SJSA1 (cell line): Measurements from ENCODE around the gene PAPOLG. TPM values are rescaled to one million over a fixed set of nuclear protein-coding genes. Genes with fewer than 3 reads are reported as not detected.

Experiments
- DNase-seq, 2 experiments: peaks; one replicate each; pipeline ENCODE4 v3.0.0-alpha.2; 2015 to 2020; ENCODE audit warnings: low spot score in 2 of 2, low read depth in 1 of 2
- H3K27ac ChIP-seq: fragments of 250-450 bp; sonication (Bioruptor Pico); 2 replicates; pipeline ENCODE4 v1.5.1; 2020; ENCODE audit warnings: mild to moderate bottlenecking, moderate library complexity
- H3K27me3 ChIP-seq: fragments of 250-450 bp; sonication (Bioruptor Pico); replicated peaks from 2 replicates; pipeline ENCODE4 v1.5.1; 2020; ENCODE audit warnings: mild to moderate bottlenecking, moderate library complexity
- H3K36me3 ChIP-seq: fragments of 250-450 bp; sonication (Bioruptor Pico); 2 replicates; pipeline ENCODE4 v1.5.1; 2020; ENCODE audit warnings: mild to moderate bottlenecking
- H3K4me1 ChIP-seq: fragments of 250-450 bp; sonication (Bioruptor Pico); replicated peaks from 2 replicates; pipeline ENCODE4 v1.6.1; 2021; ENCODE audit warnings: mild to moderate bottlenecking
- H3K4me3 ChIP-seq: fragments of 250-450 bp; sonication (Bioruptor Pico); 2 replicates; pipeline ENCODE4 v1.5.1; 2020; ENCODE audit warnings: mild to moderate bottlenecking
- H3K9me3 ChIP-seq: fragments of 250-450 bp; sonication (Bioruptor Pico); replicated peaks from 2 replicates; pipeline ENCODE4 v1.5.1; 2020; ENCODE audit warnings: mild to moderate bottlenecking
- total RNA-seq: library from RNA; depleted of rRNA; stranded (reverse); fragments of >200 nt; shearing (Covaris generic); gene quantifications from 2 replicates; pipeline ENCODE4 v1.2.3, GENCODE V29; 2014; rRNA removed

The PAPOLG gene
- total RNA-seq = 8.1 and 13.7 TPM in 2 replicates

- peak; percentile 87 to 95 for DNase-seq
- H3K27ac ChIP-seq = peak within 1 kb of the TSS; percentile 42; the same call in 1 of the 2 replicates
- peaks cover 3% of the 10 kb centered on the region; the same call in 1 of the 2 replicates for H3K4me1 ChIP-seq
- H3K27me3 ChIP-seq = no peaks in the 10 kb centered on the region
- peak within 1 kb of the TSS; percentile 63 for H3K4me3 ChIP-seq
- H3K36me3 ChIP-seq = peaks cover 15% of the 10 kb centered on the region
- no peaks in the 10 kb centered on the region for H3K9me3 ChIP-seq
Measured at GRCh38 chr2:60756097-60757087, at the start of gene PAPOLG. TSS of gene PAPOLG (plus strand) at chr2:60756268. CDS start at chr2:60756479, 211 bp downstream.

GRCh38 chr2:60707750-60708371 is 48.2 kb upstream of the PAPOLG start:
- Histone ChIP-seq H3K4me3 (no peak overlapping the region), H3K36me3 (no peaks in the 10 kb centered on the region), H3K27ac (no peak overlapping the region), H3K4me1 (peaks cover 20% of the 10 kb centered on the region), H3K27me3 (no peaks in the 10 kb centered on the region), H3K9me3 (no peaks in the 10 kb centered on the region)
- DNase-seq = peak in 1 of 2 experiments; percentile 37

GRCh38 chr2:60708630-60709320 is 47.3 kb upstream of the PAPOLG start:
- Histone ChIP-seq H3K27ac (no peak overlapping the region), H3K4me1 (peaks cover 20% of the 10 kb centered on the region), H3K27me3 (no peaks in the 10 kb centered on the region), H3K9me3 (no peaks in the 10 kb centered on the region), H3K36me3 (no peaks in the 10 kb centered on the region), H3K4me3 (no peak overlapping the region)
- DNase-seq = no peak

GRCh38 chr2:60710707-60711106 is 45.4 kb upstream of the PAPOLG start:
- peak in 1 of 2 experiments; percentile 6 for DNase-seq
- H3K27me3 ChIP-seq = no peaks in the 10 kb centered on the region
- H3K36me3 ChIP-seq = no peaks in the 10 kb centered on the region
- no peaks in the 10 kb centered on the region for H3K9me3 ChIP-seq
- H3K27ac ChIP-seq = no peak overlapping the region
- no peak overlapping the region for H3K4me3 ChIP-seq
- peaks cover 17% of the 10 kb centered on the region for H3K4me1 ChIP-seq

GRCh38 chr2:60715561-60715960 is 40.5 kb upstream of the PAPOLG start:
- Histone ChIP-seq H3K27ac (no peak overlapping the region), H3K36me3 (no peaks in the 10 kb centered on the region), H3K9me3 (no peaks in the 10 kb centered on the region), H3K4me3 (no peak overlapping the region), H3K4me1 (no peaks in the 10 kb centered on the region), H3K27me3 (no peaks in the 10 kb centered on the region)
- no peak for DNase-seq

- no peaks in the 10 kb centered on the region for H3K9me3 ChIP-seq
- no peak overlapping the region for H3K27ac ChIP-seq
- H3K4me3 ChIP-seq = no peak overlapping the region
- H3K27me3 ChIP-seq = no peaks in the 10 kb centered on the region
- H3K36me3 ChIP-seq = no peaks in the 10 kb centered on the region
- H3K4me1 ChIP-seq = no peaks in the 10 kb centered on the region
- DNase-seq = no peak
Measured at GRCh38 chr2:60717691-60718090, 38.4 kb upstream of the PAPOLG start.

- no peaks in the 10 kb centered on the region for H3K9me3 ChIP-seq
- no peaks in the 10 kb centered on the region for H3K27me3 ChIP-seq
- H3K4me1 ChIP-seq = no peaks in the 10 kb centered on the region
- no peak overlapping the region for H3K4me3 ChIP-seq
- H3K27ac ChIP-seq = no peak overlapping the region
- no peaks in the 10 kb centered on the region for H3K36me3 ChIP-seq
- no peak for DNase-seq
Measured at GRCh38 chr2:60719331-60719730, 36.7 kb upstream of the PAPOLG start.

GRCh38 chr2:60725466-60725865 is 30.6 kb upstream of the PAPOLG start:
- Histone ChIP-seq H3K36me3 (no peaks in the 10 kb centered on the region), H3K27me3 (no peaks in the 10 kb centered on the region), H3K27ac (no peak overlapping the region), H3K4me1 (no peaks in the 10 kb centered on the region), H3K9me3 (no peaks in the 10 kb centered on the region), H3K4me3 (no peak overlapping the region)
- no peak for DNase-seq

GRCh38 chr2:60728855-60729254 is 27.2 kb upstream of the PAPOLG start:
- Histone ChIP-seq H3K4me1 (no peaks in the 10 kb centered on the region), H3K36me3 (no peaks in the 10 kb centered on the region), H3K27ac (no peak overlapping the region), H3K9me3 (no peaks in the 10 kb centered on the region), H3K4me3 (no peak overlapping the region), H3K27me3 (no peaks in the 10 kb centered on the region)
- no peak for DNase-seq

- no peaks in the 10 kb centered on the region for H3K36me3 ChIP-seq
- no peaks in the 10 kb centered on the region; the same call in 1 of the 2 replicates for H3K9me3 ChIP-seq
- H3K27me3 ChIP-seq = peaks cover 19% of the 10 kb centered on the region
- H3K4me3 ChIP-seq = no peak overlapping the region
- no peak overlapping the region for H3K27ac ChIP-seq
- DNase-seq = no peak
- H3K4me1 ChIP-seq = peaks cover 8% of the 10 kb centered on the region
Measured at GRCh38 chr2:60735496-60736250, 20.4 kb upstream of the PAPOLG start.

GRCh38 chr2:60738679-60739078 is 17.4 kb upstream of the PAPOLG start:
- Histone ChIP-seq H3K36me3 (no peaks in the 10 kb centered on the region), H3K4me1 (peaks cover 8% of the 10 kb centered on the region), H3K27ac (no peak overlapping the region), H3K9me3 (no peaks in the 10 kb centered on the region; the same call in 1 of the 2 replicates), H3K27me3 (peaks cover 19% of the 10 kb centered on the region), H3K4me3 (no peak overlapping the region)
- DNase-seq = no peak

- H3K36me3 ChIP-seq = no peaks in the 10 kb centered on the region
- H3K27ac ChIP-seq = no peak overlapping the region
- no peak overlapping the region for H3K4me3 ChIP-seq
- no peak for DNase-seq
- H3K4me1 ChIP-seq = peaks cover 8% of the 10 kb centered on the region
- H3K9me3 ChIP-seq = no peaks in the 10 kb centered on the region; the same call in 1 of the 2 replicates
- H3K27me3 ChIP-seq = peaks cover 19% of the 10 kb centered on the region
Measured at GRCh38 chr2:60739156-60739555, 16.9 kb upstream of the PAPOLG start.

- Histone ChIP-seq H3K4me3 (no peak overlapping the region), H3K27ac (no peak overlapping the region), H3K4me1 (no peaks in the 10 kb centered on the region), H3K36me3 (no peaks in the 10 kb centered on the region), H3K27me3 (no peaks in the 10 kb centered on the region; the same call in none of the 2 replicates), H3K9me3 (no peaks in the 10 kb centered on the region)
- DNase-seq = no peak
Measured at GRCh38 chr2:60741576-60741975, 14.5 kb upstream of the PAPOLG start.
